NCI-H128 (cell line): ENCODE results near the gene PTPRA.

Experiments used
- DNase-seq: peaks from one replicate; lab custom pipeline; 2025; ENCODE audit not compliant: unreplicated experiment; lab: John Stamatoyannopoulos, UW

Gene PTPRA

GRCh38 chr20:2918096-2919049, 45.1 kb downstream of the PTPRA start:
- no peak for DNase-seq

GRCh38 chr20:2919518-2920245, 46.4 kb downstream of the PTPRA start:
- DNase-seq = no peak

GRCh38 chr20:2920473-2920872, 47.2 kb downstream of the PTPRA start:
- no peak for DNase-seq

GRCh38 chr20:2921506-2921905, 48.2 kb downstream of the PTPRA start:
- DNase-seq = no peak

GRCh38 chr20:2922957-2923356, 49.7 kb downstream of the PTPRA start:
- no peak for DNase-seq

- no peak for DNase-seq
Measured at GRCh38 chr20:2930538-2930937, 57.3 kb downstream of the PTPRA start.

- DNase-seq = no peak
Measured at GRCh38 chr20:2932498-2932897, 59.2 kb downstream of the PTPRA start.

GRCh38 chr20:2937902-2938301, 64.6 kb downstream of the PTPRA start:
- DNase-seq = no peak

GRCh38 chr20:2942439-2942838, 69.2 kb downstream of the PTPRA start:
- DNase-seq = no peak

- DNase-seq = no peak
Measured at GRCh38 chr20:2946988-2947961, 74.0 kb downstream of the PTPRA start.

GRCh38 chr20:2948968-2949367, 75.7 kb downstream of the PTPRA start:
- DNase-seq = no peak

- DNase-seq = no peak
Measured at GRCh38 chr20:2952766-2953165, 79.5 kb downstream of the PTPRA start.

GRCh38 chr20:2955257-2955970, 82.1 kb downstream of the PTPRA start:
- DNase-seq = no peak

- no peak for DNase-seq
Measured at GRCh38 chr20:2956480-2956879, 83.2 kb downstream of the PTPRA start.

GRCh38 chr20:2967841-2968240, 94.6 kb downstream of the PTPRA start:
- DNase-seq = no peak

- no peak for DNase-seq
Measured at GRCh38 chr20:2972126-2972525, 98.8 kb downstream of the PTPRA start.

GRCh38 chr20:2973574-2973973, 100.3 kb downstream of the PTPRA start:
- no peak for DNase-seq

GRCh38 chr20:2978519-2978918, 105.2 kb downstream of the PTPRA start:
- no peak for DNase-seq

GRCh38 chr20:2981646-2982045, 108.4 kb downstream of the PTPRA start:
- no peak for DNase-seq

GRCh38 chr20:2983508-2983907, 110.2 kb downstream of the PTPRA start:
- DNase-seq = no peak
